T-helper 9 cell (primary cell): Measurements from ENCODE around the gene ENG.
A peak's percentile ranks its signal among the peaks of the same experiment; 100 is the strongest.
"Not testable (repeated sequence)": the region's sequence is repeated elsewhere in the genome, so short reads cannot be mapped to it uniquely, and the experiment has no call there.

Experiments
- DNase-seq: peaks from one replicate; pipeline ENCODE4 v3.0.0-alpha.2; 2020

The ENG gene

DNA sequence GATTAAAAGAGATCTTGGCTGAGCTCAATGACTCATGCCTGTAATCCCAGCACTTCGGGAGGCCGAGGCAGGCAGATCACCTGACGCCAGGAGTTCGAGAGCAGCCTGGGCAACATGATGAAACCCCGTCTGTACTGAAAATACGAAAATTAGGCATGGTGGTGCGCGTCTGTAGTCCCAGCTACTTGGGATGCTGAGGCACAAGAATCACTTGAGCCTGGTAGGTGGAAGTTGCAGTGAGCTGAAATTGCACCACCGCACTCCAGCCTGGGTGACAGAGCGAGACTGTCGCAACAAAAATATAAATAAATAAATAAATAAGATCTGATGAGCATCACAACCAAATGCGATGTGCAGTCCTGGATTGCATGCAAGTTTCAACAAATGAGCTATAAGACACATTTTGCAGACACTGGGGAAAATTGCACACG lies 8.7 kb upstream of the ENG start:
- no peak for DNase-seq

DNA sequence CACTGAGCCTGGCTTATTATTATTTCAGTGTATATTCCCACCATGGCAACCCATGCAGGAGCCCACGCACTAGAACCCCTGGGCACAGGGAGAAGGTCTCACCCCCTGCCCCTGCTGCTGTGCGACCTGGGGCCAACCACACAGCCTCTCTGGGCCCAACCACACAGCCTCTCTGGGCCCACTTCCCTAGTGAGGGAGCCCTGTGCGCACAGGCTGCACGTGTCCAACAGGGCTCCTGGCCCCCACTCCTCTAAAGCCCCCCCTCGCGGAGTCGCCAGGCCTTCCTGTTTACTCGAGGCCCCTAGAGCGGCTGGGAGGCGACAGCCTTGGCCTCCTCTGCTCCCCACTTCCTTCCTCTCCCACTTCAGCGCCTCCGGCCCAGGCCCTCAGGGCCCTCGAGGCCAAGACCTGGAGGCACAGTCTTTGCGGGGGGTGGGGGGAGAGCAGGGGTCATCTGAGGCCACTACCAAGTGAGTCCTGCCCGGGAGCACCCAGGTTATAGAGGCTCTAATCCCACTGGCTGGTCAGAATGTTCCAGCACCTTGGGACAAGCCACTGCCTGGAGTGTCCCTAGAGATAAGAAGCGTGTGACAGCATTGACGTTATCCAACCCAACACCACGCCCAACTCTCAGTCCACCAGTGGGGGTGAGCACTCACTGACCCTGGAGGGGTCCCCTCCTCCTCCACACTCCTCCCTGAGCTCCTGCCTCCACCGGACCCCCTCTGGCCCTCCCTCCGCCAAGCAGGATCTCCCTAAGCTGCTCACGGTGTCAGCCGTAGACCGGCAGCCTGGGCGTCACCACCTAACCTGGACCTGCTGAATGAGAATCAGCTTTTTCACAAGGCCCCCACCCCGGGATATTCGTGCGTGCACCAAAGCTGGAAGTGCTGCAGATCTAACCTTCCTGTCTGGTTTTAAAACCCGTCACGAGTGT lies 7.9 kb upstream of the ENG start:
- peak; percentile 29 for DNase-seq

DNA sequence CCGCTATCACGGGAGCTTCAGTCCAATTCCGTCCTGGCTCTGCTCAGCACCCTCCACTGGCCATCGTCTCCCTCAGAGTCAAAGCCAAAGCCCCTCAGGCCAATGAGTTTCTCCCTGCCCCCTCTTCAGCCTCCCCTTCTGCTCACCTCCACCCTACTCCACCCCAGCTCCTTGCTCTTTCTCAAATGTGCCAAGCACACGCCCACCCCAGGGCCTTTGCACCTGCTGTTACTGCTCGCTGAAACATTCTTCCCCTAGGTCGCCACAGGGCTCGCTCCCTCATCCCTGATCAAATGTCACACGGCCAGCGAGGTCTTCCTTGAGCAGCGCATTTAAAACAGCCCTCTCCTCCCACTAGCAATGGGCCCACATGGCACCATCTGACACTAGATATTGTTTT lies 6.3 kb upstream of the ENG start:
- DNase-seq: no peak

DNA sequence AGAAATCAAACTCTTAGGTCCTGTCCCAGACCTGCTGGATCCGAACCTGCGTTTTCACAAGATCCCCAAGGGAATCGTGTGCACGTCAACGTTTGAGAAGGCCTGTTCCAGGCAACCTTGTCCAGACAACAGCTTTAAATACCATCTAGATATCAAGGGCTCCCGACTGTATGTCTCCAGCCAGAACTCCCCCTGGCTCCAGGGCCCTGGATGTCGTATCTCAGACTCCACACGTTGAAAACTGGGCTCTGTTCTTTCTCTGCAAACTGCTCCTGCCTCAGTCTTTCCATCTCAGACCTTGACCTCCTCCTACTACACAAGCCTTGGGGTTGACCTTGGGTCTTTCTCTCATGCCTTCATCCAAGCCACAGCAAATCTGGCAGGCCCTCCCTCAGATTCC lies 5.8 kb upstream of the ENG start:
- DNase-seq: no peak

DNA sequence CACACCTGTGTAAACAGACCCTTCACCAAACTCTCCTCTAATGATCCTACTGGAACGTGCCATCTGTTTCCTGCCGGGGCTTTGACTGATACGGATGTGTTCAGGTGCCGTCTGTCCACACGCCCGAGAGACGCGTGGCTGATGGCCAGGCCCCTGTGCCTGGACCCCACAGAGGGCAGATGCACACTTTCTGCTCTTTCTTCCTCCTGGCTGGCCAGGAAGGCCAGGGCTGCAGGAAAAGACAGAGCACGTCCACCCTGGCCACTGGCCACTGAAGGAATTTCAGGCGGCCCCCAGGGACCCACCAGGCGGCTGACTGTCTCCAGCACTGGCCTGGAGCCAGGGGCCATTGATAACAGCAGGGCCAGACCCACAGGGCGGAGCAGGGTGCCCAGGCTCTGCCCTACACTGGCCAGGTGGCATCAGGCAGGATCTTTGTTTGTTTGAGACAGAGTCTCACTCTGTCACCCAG lies 3.6 kb upstream of the ENG start:
- no peak for DNase-seq

DNA sequence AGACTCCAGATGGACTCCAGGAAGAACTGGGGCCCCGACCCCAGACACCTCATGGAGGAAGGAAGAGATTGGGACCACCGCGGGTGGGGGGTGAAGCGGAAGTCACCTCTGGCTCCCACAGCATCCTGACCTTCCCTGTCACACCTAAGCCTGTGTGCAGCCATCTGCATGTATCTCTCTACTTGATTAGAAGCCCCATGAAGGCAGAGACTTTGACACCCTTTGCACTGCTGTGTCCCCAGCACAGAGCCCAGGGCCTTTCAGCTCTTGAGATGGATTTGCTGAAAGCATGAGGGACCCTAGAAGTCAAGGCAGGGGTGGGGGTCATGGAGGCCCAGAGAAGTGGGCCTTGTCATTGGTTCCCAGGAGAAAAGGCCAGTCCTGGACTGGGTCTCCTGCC lies 2.8 kb upstream of the ENG start:
- no peak for DNase-seq

DNA sequence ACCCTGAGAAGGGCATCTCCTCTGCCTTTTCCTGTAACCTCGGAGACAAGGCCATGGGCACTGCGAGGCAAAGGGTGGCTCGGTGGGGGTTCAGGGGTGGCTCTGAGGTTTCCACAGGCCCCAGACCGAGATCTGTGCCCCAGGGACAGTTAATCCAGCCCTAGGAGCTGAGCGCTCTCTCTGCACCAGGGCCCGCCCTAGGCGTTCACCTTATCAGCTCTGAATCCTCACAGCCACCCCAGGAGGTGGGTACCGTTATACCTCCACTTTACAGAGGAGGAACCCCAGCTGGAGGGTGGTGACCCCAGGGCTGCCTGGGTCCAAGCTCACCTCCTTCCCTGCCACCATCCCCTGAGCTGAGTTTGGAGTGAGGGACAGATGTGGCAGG lies 2.3 kb upstream of the ENG start:
- DNase-seq: no peak

DNA sequence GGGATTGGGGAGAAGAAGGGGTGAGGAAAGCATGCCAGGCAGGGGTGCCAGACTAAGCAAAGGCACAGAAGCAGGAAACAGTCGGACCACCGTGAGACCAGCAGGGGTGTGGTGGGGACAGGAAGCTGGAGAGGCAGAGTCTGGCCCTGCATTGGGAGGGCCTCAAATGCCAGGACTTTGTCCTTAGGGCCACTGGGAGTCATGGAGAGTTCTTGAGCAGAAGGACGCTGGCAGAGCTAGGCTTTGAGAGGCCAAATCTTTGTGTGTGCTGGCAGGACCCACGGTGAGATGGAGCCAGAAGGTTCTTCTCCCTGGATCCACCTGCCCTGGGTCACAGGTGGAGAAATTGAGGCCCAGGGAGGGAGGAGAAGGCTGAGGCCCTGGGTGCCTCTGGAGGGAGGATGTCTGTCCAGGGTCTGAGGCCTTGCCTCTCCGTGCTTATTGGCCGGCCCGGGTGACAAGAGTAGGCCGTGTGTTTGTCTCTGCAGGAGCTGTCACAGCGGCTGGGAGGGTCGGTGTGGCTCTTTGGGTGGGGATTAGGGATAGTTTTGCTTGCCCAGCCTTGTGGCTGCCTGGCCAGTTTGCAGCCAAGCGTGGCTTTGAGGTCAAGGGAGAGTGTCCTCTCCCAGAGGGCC lies 1.8 kb upstream of the ENG start:
- DNase-seq: no peak

DNA sequence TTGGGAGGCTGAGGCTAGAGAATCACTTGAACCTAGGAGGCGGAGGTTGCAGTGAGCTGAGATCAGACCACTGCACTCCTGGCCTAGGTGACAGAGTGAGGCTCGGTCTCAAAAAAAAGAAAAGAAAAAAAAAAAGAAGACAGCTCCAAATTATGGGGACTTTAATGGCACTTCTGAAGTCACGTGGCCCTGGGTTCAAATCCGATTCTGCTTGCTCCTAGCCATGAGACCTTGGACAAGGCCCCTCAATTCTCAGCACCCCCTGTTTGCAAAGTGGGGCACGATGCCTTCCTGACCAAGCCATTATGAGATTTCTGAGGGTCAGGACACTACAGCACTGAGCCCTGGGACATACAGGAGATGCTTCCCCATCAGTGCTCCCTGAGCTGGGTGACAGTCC lies 1.1 kb upstream of the ENG start:
- DNase-seq: no peak

DNA sequence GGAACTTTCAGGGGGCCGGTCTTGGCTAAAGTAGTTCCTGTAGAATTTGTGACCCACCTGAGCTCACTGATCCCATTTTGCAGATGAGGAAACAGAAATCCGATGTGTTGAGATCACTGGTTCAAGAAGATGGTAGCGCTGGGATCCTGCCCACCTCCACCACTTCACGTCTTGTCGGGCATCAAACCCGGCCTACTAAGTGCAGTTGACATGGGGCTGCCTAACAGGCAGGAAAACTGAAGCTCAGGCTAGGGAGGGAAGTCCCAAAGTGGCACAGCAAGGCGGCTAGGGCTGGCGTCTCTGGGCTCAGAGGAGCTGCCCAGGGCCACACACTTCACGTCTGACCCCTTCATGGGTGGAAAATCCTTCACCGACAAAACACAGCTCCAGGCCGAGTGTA lies 502 bp upstream of the ENG start:
- DNase-seq: no peak

DNA sequence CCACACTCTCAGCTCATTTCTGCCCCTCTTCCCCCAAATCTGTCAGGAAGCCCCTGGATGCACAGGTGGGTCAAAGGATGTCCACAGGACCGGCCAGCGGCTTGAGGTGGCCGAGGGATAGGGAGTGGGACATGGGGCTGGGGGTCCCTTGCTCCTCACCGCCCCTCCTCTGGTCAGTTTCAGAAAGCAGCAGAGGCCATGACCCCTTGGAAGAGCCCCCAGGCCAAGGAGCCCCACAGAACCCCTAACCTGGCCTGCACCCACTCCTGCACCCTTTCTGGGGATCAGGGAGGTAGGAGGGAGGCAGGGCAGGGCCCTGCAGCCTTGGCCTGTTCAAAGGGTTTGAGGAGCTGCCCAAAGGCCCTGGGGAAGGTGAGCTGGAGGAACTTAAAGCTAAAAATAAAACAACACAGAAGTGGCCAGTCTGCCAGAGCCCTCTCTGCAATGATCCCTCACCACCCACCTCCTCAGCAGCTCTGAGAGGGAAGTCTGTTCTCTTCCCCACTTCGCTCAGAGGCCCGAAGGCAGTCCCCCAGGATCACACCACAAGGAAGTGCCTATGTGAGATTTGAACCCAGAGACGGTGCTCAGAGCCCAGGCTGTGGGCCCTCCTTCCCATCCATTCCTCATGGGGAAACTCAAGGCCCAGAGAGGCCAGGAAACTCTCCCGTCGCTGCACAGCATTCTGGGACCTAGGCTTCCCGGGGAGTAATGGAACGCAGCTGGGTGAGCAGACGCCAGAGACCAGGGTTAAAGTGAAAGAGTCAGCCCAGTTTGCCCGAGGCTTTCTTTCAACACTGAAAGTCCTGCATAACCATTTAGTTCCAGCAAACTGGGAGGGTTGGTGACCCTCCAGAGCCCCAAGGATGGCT lies 910 bp downstream of the ENG start:
- DNase-seq: no peak

DNA sequence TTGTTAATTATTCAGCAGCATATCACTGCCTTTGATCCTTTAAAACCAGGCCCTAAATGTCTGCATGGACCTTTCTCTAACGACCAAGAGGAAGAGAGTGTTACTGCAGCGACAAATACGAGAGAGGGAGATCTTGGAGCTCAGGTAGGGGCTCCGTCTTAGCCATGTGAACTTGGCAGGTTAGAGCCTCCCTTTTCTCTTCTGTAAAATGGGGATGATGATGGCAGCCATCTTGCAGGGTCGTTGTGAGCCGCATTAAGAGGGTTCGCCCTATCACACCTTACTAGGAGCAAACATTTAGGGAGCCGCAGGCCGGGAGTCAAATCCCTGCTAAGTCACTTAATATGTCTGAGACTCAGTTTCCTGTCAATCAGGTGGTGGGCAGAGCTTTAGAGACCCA lies 1.6 kb downstream of the ENG start:
- no peak for DNase-seq

DNA sequence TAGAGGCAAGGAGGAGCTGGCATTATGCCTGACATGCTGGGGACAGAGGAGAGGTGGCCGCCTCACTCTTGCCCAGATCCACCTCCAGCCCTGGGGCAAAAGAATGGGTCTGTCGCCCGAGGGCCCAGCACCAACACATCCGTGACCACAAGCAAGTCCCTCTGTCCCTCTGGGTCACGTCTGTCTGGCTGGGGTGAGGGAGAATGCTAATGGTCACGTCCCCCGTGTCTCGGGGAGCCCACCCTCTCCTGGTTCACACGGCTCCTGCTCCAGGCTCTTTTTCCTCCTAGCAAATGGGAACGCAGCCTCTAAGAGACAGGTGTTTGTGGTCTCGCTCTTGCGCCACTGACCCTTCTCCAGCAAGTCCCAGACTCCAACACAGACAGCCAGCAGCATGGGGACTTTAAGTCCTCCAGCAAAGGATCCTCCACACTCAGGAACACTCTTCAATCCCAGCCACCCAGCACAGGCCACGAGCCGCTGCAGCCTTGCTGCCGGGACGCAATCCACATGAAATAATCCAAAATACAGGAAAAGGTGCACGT lies 4.1 kb downstream of the ENG start:
- no peak for DNase-seq

DNA sequence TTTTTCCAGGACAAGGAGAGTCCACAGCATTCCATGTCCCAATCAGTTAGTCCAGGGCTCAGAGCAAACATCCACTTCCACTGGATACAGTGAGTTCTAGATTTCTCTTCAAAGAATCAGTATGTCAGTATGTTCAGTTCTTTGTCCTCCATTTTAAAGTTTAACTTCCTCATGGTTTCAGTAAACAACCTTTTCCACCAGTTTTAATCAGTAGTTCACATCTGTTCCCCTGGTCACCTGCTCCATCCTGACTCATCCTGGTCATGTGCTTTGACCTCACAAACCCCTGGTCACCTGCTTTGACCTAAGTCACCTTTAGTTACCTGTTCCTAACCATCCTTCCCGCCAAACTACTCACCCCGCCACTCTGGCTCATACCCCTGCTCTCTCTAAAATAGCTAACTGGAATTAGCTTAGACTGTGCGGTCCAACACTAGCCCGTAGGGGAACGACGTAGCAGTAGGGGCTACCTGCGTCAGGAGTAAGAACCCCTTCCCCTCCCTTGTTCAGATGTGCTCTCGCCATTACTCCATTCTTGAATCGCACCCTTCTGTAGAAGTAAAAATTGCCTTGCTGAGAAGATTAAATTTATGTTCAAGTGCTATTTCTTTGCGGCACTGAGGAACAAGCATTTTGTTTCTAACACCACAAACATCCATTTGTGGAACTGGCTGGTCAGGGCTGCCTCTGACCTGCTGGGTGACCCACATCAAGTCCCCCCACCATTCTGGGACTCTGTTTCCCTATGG lies 5.5 kb downstream of the ENG start:
- DNase-seq: no peak

DNA sequence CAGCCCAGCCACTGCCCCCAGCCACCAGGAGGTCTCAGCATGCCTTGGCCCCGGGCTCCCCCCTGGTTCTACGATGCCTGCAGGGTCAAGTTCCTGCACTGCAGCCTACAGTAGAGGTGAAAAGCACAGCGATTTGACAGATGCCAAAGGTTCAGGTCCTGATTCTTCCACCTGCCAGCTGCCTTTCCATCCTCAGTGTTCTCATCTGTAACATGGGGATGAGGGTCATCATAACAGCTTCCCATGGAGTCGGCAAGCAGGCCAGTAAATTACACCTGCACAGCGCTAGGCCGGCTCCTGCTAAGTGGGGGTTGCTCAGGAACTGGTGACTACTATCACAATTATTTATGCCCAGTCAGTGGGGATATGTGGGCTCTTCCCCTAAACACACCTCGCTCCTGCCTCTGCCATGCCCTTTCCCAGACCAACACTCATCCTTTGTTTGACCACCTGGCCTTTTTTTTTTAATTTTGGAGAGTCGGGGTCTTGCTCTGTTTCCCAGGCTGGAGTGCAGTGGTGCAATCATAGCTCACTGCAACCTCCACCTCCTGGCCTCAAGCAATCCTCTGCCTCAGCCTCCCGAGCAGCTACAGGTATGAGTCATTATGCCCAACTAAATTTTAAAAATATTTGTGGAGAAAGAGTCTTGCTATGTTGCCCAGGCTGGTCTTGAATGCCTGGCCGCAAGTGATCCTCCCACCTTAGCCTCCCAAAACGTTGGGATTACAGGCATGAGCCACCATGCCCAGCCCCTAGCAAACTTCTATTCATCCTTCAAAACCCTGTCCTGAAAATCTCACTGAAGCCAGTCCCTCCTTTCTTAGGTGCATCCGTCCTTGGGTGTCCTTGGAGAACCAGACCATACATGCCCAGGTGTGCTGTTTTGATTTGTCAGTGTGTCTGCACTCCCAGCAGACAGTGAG lies 6.4 kb downstream of the ENG start:
- no peak for DNase-seq

DNA sequence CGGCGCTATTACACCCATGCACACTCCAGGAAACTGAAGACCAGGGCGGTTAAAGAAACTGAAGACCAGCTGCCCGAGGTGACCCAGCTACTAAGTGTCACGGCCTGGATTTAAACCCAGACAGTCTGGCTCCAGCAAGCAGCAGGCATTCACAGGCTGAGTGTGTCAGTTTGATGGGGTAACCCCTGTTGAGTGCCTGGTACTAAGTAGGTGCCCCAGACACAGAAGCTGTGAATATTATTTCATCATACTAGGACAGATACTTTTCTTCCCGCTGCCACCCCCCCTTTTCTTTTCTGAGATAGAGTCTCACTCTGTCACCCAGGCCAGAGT lies 7.3 kb downstream of the ENG start:
- no peak for DNase-seq

DNA sequence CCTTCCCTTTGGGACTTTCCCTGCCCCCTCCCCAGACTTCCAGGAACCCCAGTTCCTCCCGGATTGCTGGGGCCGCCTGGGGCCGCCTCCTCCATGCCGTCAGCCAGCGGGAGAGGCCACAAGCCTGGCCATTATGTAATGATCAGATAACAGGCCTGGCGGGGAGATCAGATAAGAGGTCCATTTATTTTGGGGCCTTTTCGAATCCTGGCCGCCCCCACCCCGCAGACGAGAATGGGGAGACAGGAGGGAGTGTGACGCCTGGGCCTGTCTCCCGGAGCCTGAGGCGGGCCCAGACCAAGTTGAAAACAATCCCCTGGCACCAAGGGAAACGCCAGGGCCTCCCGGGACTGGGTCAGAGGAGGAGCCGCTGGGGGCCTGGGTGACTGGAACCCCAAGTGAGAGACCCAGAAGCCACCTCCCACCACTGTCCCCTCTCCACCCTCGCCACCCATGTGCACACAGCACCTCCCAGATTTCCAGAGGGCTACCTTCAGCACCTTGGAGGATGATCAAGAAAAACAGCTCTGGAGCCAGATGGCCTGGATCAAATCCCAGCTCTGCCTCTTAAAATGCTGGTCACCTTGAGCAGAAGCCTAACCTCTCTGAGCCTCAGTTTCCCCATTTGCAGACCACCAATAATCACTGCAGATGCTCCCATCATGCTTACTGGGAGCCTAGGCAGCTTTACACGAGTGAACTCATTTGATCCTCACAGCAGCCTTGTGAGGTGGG lies 7.8 kb downstream of the ENG start:
- DNase-seq: no peak

DNA sequence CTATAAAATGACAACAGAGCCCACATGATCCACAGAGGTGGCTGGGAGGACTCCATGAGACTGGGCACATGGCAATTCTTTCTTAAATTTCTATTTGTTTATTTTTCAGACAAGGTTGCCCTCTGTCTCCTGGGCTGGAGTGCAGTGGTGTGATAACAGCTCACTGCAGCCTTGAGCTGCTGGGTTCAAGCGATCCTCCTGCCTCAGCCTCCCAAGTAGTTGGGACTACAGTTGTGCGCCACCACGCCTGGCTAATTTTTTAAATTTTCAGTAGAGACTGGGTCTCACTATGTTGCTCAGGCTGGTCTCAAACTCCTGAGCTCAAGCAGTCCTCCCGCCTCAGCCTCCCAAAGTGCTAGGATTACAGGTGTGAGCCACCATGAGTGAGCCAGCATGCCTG lies 8.8 kb downstream of the ENG start:
- not testable (repeated sequence) for DNase-seq

DNA sequence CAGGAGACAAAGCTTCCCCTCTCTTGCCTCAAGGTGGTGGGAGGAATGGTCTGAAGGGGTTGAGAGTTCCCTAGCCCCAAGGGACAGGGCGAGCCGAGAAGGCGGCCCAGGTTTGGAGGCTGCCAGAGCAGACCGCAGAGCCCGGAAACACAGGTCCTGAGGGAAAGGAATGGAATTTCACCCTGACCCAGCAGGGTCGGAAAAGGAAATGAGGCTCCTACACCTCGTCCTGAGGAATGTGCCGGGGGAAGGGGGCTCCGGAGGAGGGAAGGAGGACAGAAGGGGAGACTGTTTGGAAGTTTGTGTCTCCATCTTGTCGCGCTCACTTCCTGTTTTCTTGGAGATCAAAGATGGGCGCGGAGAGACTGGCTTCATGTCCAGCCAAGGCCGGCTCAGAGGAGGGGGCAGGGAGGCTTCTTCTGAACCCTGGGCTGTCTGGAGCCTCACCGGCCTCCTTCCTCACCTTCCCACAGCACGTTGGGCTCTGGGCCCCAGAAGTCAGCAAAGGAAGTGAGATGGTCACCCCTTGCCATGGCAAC lies 9.6 kb downstream of the ENG start:
- no peak for DNase-seq
